ENCODE measurements around the gene ILF3. TPM values are rescaled to one million over a fixed set of nuclear protein-coding genes. Genes with fewer than 3 reads are reported as not detected.

ILF3 gene
- total RNA-seq, 1 experiment from 2014 or later: 267 TPM

DNA sequence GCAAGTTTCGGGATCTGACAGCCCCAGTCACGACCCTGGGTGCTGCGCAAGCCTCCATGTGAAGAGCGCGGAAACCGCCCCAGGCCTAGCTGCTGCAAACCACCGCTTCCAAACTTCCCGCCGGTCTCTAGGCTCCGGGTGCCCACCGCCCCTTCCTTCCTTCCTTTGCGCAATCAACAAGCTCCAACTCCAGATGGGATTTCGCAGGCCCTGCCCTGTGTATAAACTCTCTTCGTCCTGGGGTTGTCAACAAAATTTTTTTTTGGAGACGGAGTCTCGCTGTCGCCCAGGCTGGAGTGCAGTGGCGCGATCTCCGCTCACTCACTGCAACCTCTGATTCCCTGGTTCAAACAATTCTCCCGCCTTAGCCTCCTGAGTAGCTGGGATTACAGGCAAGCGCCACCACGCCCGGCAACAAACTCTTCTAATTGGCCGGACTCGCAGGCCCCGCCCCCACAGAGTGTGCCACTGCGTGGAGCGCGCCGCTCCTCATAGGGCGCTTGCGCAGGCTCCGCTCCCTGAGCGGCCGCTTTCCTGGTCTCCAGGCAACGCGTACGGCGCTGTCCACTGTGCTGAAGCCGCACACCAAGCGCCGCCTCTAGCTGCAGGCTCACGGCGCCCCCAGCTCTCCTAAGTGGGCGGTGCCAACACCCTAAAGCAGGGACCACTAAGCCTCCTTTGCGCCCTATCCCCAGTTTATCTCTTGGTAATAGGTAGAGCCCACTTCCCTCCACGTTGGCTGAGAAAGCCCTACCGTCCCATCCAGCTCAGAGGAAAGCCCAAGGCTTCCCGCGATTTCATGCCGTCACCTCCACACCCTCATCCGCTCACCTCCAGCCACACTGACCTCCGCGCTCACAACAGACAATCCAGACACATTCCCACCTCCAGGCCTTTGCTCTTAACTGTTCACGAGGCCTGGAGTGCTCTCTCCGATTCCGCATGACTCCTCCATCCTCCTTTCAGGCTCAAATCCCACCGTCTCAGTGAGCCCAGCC, 41.6 kb downstream of the ILF3 start:
- peaks cover 15% of the 10 kb centered on the region for H3K4me1 Mint-ChIP-seq (ENCODE audit: low read depth, unreplicated experiment)
- DNase-seq: peak; percentile 89
- H3K9me3 Mint-ChIP-seq (ENCODE audit: low read depth, unreplicated experiment): no peaks in the 10 kb centered on the region
- H3K4me3 Mint-ChIP-seq (ENCODE audit: low read depth, unreplicated experiment): peak overlapping the region; percentile 39
- peak overlapping the region; percentile 48 for H3K27ac Mint-ChIP-seq (ENCODE audit: unreplicated experiment)
- CTCF ChIA-PET: interaction anchor here (0.6 to 1.3 kb wide), 3 partner anchors 48 to 628 kb away, joined by 3 to 4 read pairs (median 3); no protein-coding TSS in a partner anchor
- peaks cover 15% of the 10 kb centered on the region for H3K27me3 Mint-ChIP-seq (ENCODE audit: unreplicated experiment)
- intact Hi-C loops (cut with micrococcal nuclease; ENCODE audit: unreplicated experiment): no loop called here
- H3K36me3 Mint-ChIP-seq (ENCODE audit: insufficient read depth, unreplicated experiment): peaks cover 52% of the 10 kb centered on the region
- TF ChIP-seq, protein P1, sequence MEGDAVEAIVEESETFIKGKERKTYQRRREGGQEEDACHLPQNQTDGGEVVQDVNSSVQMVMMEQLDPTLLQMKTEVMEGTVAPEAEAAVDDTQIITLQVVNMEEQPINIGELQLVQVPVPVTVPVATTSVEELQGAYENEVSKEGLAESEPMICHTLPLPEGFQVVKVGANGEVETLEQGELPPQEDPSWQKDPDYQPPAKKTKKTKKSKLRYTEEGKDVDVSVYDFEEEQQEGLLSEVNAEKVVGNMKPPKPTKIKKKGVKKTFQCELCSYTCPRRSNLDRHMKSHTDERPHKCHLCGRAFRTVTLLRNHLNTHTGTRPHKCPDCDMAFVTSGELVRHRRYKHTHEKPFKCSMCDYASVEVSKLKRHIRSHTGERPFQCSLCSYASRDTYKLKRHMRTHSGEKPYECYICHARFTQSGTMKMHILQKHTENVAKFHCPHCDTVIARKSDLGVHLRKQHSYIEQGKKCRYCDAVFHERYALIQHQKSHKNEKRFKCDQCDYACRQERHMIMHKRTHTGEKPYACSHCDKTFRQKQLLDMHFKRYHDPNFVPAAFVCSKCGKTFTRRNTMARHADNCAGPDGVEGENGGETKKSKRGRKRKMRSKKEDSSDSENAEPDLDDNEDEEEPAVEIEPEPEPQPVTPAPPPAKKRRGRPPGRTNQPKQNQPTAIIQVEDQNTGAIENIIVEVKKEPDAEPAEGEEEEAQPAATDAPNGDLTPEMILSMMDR (IDR thresholded peaks at IDR 0.05; ENCODE audit: unreplicated experiment): no peak
- BruUV-seq (replicated peaks): TSS peak; percentile 10

DNA sequence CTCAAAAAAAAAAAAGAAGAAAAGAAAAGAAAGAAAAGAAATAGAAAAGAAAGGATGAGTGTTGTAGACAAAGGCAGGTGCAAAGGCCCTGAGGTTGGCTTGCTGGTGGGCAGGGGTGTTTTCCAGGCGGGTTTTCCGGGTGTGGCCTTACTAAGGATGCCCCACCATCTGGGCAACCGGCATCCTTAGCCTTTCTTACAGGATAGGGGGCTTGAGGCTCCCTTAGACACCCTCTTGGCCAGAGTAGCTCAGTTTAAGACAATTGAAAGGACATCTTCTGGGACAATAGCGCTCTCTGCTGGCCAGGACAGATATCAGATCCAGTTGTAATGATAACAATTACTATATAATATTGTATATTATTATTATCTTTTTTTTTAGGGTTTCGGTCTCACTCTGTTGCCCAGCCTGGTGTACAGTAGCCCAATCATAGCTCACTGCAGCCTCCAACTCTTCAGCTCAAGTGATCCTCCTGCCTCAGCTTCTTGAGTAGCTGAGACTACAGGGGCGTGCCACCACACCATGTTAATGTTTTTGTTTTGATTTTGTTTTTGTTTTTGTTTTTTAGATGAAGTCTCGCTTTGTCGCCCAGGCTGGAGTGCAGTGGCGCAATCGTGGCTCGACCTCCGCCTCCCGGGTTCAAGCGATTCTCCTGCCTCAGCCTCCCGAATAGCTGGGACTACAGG, 45.6 kb downstream of the ILF3 start:
- H3K4me3 Mint-ChIP-seq (ENCODE audit: low read depth, unreplicated experiment): no peak overlapping the region
- peaks cover 45% of the 10 kb centered on the region for H3K36me3 Mint-ChIP-seq (ENCODE audit: insufficient read depth, unreplicated experiment)
- CTCF ChIA-PET: interaction anchor here (0.6 to 1.4 kb wide), 5 partner anchors 9 to 216 kb away, joined by 3 to 10 read pairs (median 3); no protein-coding TSS in a partner anchor
- H3K27me3 Mint-ChIP-seq (ENCODE audit: unreplicated experiment): peaks cover 15% of the 10 kb centered on the region
- DNase-seq: peak; percentile 47
- no peaks in the 10 kb centered on the region for H3K9me3 Mint-ChIP-seq (ENCODE audit: low read depth, unreplicated experiment)
- TF ChIP-seq, protein P1 (IDR thresholded peaks at IDR 0.05; ENCODE audit: unreplicated experiment): peak; percentile 34
- intact Hi-C loops (cut with micrococcal nuclease; ENCODE audit: unreplicated experiment): loop anchor here (2.0 kb wide), 1 partner anchor 119 kb away; no protein-coding TSS in a partner anchor
- H3K27ac Mint-ChIP-seq (ENCODE audit: unreplicated experiment): no peak overlapping the region
- peaks cover 15% of the 10 kb centered on the region for H3K4me1 Mint-ChIP-seq (ENCODE audit: low read depth, unreplicated experiment)
- no TSS peak for BruUV-seq (replicated peaks)

DNA sequence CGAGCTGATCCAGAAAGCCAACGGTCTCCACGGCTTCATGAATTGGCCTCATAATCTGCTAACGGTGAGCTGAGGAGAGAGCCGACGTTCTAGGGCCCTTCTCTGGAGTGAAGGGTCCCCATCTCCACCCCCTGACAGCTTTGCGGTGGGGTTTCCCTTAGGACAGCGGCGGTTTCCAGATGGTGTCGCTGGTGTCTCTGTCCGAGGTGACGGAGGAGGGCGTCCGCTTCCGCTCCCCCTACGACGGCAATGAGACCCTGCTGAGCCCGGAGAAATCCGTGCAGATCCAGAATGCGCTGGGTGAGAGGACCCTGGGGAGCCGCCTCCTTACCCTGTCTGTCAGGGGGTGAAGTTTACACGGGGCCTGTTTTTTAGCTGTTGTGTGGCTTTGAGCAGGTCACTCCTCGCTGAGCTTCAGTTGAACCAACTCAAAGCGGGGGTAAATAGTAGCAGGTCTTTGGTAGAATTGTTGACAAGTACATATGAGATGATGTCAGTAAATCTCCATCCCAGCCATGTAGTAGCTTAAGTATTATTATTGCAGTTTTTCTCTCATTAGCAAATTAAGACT, 47.9 kb downstream of the ILF3 start:
- peak overlapping the region; percentile 82 for H3K4me3 Mint-ChIP-seq (ENCODE audit: low read depth, unreplicated experiment)
- intact Hi-C loops (cut with micrococcal nuclease; ENCODE audit: unreplicated experiment): no loop called here
- no TSS peak for BruUV-seq (replicated peaks)
- peaks cover 31% of the 10 kb centered on the region for H3K36me3 Mint-ChIP-seq (ENCODE audit: insufficient read depth, unreplicated experiment)
- H3K9me3 Mint-ChIP-seq (ENCODE audit: low read depth, unreplicated experiment): no peaks in the 10 kb centered on the region
- TF ChIP-seq, protein P1 (IDR thresholded peaks at IDR 0.05; ENCODE audit: unreplicated experiment): no peak
- no peak overlapping the region for H3K27ac Mint-ChIP-seq (ENCODE audit: unreplicated experiment)
- no peak for DNase-seq
- H3K27me3 Mint-ChIP-seq (ENCODE audit: unreplicated experiment): peaks cover 3% of the 10 kb centered on the region
- no peaks in the 10 kb centered on the region for H3K4me1 Mint-ChIP-seq (ENCODE audit: low read depth, unreplicated experiment)
- CTCF ChIA-PET: interaction anchor here (0.9 to 1.3 kb wide), 2 partner anchors 15 to 71 kb away, joined by 4 to 6 read pairs; partner anchors contain the start of gene DNM2

DNA sequence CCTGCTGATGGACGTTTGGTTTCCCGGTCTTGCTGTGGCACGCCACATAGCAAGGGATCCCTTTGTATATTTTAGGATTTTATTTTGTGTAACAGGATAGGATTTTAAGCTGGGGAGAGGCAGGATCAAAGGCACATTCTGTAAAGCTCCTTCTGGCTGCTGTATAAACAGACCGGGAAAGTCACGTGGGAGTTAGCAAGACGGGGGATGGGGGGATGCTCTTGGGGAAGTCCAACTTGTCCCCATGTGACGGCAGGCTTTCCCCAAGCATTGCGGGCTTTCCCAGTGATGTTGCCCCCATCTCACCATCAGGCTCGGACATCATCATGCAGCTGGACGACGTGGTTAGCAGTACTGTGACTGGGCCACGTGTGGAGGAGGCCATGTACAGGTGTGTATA, 52.8 kb downstream of the ILF3 start:
- H3K36me3 Mint-ChIP-seq (ENCODE audit: insufficient read depth, unreplicated experiment): peaks cover 27% of the 10 kb centered on the region
- H3K9me3 Mint-ChIP-seq (ENCODE audit: low read depth, unreplicated experiment): no peaks in the 10 kb centered on the region
- TF ChIP-seq, protein P1 (IDR thresholded peaks at IDR 0.05; ENCODE audit: unreplicated experiment): no peak
- H3K4me3 Mint-ChIP-seq (ENCODE audit: low read depth, unreplicated experiment): no peak overlapping the region
- intact Hi-C loops (cut with micrococcal nuclease; ENCODE audit: unreplicated experiment): no loop called here
- H3K27me3 Mint-ChIP-seq (ENCODE audit: unreplicated experiment): no peaks in the 10 kb centered on the region
- DNase-seq: no peak
- no peaks in the 10 kb centered on the region for H3K4me1 Mint-ChIP-seq (ENCODE audit: low read depth, unreplicated experiment)
- no peak overlapping the region for H3K27ac Mint-ChIP-seq (ENCODE audit: unreplicated experiment)
- no TSS peak for BruUV-seq (replicated peaks)
- CTCF ChIA-PET: no interaction called here

Data from Calu3 (cell line).